ENCODE data around the gene AKNA. TPM values are rescaled to one million over a fixed set of nuclear protein-coding genes. Genes with fewer than 3 reads are reported as not detected.
"Not testable (repeated sequence)": the region's sequence is repeated elsewhere in the genome, so short reads cannot be mapped to it uniquely, and the experiment has no call there.

Gene AKNA
- total RNA-seq, 1 donor from 2014 or later, result 6.3 TPM

- H3K4me1 ChIP-seq; H3K36me3 ChIP-seq; H3K9me3 ChIP-seq (replicated peaks); intact Hi-C loops (cut with micrococcal nuclease); H3K27ac ChIP-seq (replicated peaks); DNase-seq; H3K4me3 ChIP-seq: not testable (repeated sequence)
- H3K27me3 ChIP-seq (ENCODE audit: low read depth), result peaks cover 37% of the 10 kb centered on the region
Observed at GRCh38 chr9:114322160-114322818, 65.5 kb downstream of the AKNA start.

- Histone ChIP-seq H3K4me1 (no peaks in the 10 kb centered on the region), H3K27me3 (ENCODE audit: low read depth) (peaks cover 39% of the 10 kb centered on the region), H3K4me3 (no peak overlapping the region), H3K36me3 (no peaks in the 10 kb centered on the region), H3K9me3 (replicated peaks) (no peaks in the 10 kb centered on the region), H3K27ac (replicated peaks) (no peak overlapping the region)
- no peak for DNase-seq
- intact Hi-C loops (cut with micrococcal nuclease), result no loop called here
- TF ChIP-seq, protein P1, sequence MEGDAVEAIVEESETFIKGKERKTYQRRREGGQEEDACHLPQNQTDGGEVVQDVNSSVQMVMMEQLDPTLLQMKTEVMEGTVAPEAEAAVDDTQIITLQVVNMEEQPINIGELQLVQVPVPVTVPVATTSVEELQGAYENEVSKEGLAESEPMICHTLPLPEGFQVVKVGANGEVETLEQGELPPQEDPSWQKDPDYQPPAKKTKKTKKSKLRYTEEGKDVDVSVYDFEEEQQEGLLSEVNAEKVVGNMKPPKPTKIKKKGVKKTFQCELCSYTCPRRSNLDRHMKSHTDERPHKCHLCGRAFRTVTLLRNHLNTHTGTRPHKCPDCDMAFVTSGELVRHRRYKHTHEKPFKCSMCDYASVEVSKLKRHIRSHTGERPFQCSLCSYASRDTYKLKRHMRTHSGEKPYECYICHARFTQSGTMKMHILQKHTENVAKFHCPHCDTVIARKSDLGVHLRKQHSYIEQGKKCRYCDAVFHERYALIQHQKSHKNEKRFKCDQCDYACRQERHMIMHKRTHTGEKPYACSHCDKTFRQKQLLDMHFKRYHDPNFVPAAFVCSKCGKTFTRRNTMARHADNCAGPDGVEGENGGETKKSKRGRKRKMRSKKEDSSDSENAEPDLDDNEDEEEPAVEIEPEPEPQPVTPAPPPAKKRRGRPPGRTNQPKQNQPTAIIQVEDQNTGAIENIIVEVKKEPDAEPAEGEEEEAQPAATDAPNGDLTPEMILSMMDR (IDR thresholded peaks at IDR 0.05; ENCODE audit: borderline replicate concordance), result no peak
Observed at GRCh38 chr9:114321759-114322158, 66.0 kb downstream of the AKNA start.

- H3K36me3 ChIP-seq; H3K9me3 ChIP-seq (replicated peaks); H3K27ac ChIP-seq (replicated peaks); intact Hi-C loops (cut with micrococcal nuclease); DNase-seq; H3K4me1 ChIP-seq; H3K4me3 ChIP-seq: not testable (repeated sequence)
- H3K27me3 ChIP-seq (ENCODE audit: low read depth), result peaks cover 41% of the 10 kb centered on the region
Observed at GRCh38 chr9:114320710-114321109, 67.1 kb downstream of the AKNA start.

GRCh38 chr9:114319147-114319546, 68.6 kb downstream of the AKNA start:
- no peak overlapping the region for H3K4me3 ChIP-seq
- DNase-seq, result no peak
- H3K36me3 ChIP-seq, result no peaks in the 10 kb centered on the region
- H3K27ac ChIP-seq (replicated peaks), result no peak overlapping the region
- H3K9me3 ChIP-seq (replicated peaks), result peaks cover 6% of the 10 kb centered on the region
- H3K27me3 ChIP-seq (ENCODE audit: low read depth), result peaks cover 36% of the 10 kb centered on the region
- TF ChIP-seq, protein P1 (IDR thresholded peaks at IDR 0.05; ENCODE audit: borderline replicate concordance), result no peak
- no peaks in the 10 kb centered on the region for H3K4me1 ChIP-seq
- intact Hi-C loops (cut with micrococcal nuclease), result no loop called here

DNA sequence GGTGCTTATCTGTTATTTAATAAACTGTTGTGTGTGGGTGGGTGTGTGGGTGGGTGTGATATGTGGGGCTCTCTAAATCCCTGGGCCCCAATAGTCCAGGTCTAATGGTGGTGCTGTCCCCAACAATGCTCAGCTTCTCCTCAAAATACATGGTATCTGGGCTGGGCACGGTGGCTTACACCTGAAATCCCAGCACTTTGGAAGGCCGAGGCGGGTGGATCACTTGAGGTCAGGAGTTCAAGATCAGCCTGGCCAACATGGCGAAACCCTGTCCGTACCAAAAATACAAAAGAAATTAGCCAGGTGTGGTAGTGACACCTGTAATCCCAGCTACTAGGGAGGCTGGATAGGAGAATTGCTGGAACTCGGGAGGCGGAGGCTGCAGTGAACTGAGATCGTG, 69.4 kb downstream of the AKNA start:
- Histone ChIP-seq H3K9me3 (replicated peaks) (peaks cover 6% of the 10 kb centered on the region), H3K4me3 (no peak overlapping the region), H3K4me1 (no peaks in the 10 kb centered on the region), H3K27ac (replicated peaks) (no peak overlapping the region), H3K36me3 (no peaks in the 10 kb centered on the region), H3K27me3 (ENCODE audit: low read depth) (peaks cover 36% of the 10 kb centered on the region)
- intact Hi-C loops (cut with micrococcal nuclease), result no loop called here
- DNase-seq, result no peak
- TF ChIP-seq, protein P1 (IDR thresholded peaks at IDR 0.05; ENCODE audit: borderline replicate concordance), result no peak

DNA sequence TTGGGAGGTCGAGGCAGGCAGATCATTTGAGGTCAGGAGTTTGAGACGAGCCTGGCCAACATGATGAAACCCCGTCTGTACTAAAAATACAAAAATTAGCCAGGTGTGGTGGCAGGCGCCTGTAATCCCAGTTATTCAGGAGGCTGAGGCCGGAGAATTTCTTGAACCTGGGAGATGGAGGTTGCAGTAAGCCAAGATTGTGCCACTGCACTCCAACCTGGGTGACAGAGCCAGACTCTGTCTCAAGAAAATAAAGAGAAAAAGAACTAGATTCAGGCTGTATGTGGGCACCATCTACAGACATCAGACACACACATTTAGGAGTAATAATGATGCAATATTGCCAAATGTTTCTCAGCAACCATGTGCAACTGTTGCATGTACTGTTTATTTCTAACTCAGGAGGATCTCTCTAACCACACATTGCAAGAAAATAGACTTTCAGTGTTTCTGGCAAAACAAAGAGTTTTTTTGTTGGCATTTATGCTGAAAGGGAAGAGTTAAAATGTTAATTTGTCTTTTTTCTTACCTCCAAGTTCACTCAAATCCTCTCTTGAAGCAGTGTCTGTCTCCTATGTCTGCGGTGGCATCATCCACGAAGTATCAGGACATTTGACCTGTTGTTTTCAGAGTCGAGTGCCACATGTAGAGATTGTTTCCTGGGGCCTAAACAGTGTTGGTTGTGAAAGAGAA, 70.0 kb downstream of the AKNA start:
- Histone ChIP-seq H3K4me1 (no peaks in the 10 kb centered on the region), H3K36me3 (no peaks in the 10 kb centered on the region), H3K4me3 (no peak overlapping the region), H3K27me3 (ENCODE audit: low read depth) (peaks cover 36% of the 10 kb centered on the region), H3K9me3 (replicated peaks) (peaks cover 6% of the 10 kb centered on the region), H3K27ac (replicated peaks) (no peak overlapping the region)
- intact Hi-C loops (cut with micrococcal nuclease), result no loop called here
- TF ChIP-seq, protein P1 (IDR thresholded peaks at IDR 0.05; ENCODE audit: borderline replicate concordance), result no peak
- DNase-seq, result no peak
